ENCODE data around the gene RTN4RL1. TPM values are rescaled to one million over a fixed set of nuclear protein-coding genes. Genes with fewer than 3 reads are reported as not detected.

The RTN4RL1 gene
- total RNA-seq, 1 donor from 2014 or later = not detected

DNA sequence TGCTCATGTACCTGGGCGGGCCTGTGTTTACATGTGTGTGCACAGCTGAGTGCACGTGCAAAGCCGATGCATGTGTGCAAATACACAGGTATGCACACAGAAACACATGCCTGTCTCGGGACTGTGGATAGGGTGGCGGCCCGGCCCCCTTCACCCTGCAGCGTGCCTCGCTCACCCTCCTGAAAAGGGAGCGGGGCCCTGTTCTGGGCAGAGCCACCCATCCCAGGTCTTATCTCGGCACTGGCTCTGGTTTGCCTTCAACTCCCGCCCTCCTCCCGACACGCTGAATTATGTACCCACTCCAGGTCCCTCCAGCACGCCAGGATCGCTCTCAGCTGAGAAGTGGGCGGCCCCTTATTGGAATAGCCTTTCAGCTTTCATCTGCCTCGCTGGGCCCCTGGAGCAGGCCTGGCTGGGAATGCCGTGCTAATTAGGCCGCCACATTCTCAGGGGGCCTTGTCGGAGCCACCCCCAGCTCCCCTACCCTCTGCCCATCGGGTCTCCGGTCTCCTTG lies 77.8 kb downstream of the RTN4RL1 start:
- ChIA-PET CTCF (no interaction called here), POLR2A (no interaction called here)
- DNase-seq (no peak), ATAC-seq (ENCODE audit: low read depth) (no peak)
- intact Hi-C loops (cut with micrococcal nuclease) = no loop called here
- Mint-ChIP-seq H3K4me1 (no peaks in the 10 kb centered on the region), H3K4me3 (no peak overlapping the region), H3K27me3 (no peaks in the 10 kb centered on the region), H3K27ac (no peak overlapping the region), H3K9me3 (no peaks in the 10 kb centered on the region), H3K36me3 (ENCODE audit: low read depth) (no peaks in the 10 kb centered on the region)
- TF ChIP-seq CTCF (IDR thresholded peaks at IDR 0.05) = no peak

DNA sequence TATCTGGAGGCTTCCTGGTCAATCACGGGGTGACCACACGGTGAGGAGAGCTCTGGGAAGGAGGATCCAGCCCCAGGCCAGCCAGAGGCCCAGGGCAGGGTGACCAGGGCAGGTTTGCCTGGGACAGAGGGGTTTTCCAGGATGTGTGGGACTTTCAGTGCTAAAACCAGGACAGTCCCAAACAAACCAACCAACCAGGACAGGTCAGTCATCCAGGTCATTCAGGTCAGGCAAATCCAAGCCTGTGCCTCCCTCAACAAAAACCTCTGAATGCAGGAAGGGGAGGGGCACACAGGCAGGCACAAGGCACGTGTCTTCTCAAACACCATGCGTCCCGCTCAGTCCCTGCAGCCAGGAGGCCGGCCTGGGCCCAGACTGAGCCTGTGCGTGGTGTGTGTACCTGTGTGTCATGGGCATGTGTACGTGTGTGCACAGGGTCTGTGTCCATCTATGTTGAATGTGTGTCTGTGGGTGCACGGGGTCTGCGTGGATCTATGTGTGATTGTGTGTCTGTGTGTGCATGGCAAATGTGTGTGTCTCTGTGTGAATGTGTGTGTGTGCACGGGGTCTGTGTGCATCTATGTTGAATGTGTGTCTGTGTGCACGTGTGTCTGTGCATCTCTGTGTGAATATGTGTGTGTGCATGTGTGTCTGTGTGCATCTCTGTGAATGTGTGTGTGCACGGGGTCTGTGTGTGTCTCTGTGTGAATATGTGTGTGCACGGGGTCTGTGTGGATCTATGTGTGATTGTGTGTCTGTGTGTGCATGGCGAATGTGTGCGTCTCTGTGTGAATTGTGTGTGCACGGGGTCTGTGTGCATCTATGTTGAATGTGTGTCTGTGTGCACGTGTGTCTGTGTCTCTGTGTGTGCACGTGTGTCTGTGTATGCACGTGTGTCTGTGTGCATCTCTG lies 78.9 kb downstream of the RTN4RL1 start:
- no peak for ATAC-seq (ENCODE audit: low read depth)
- DNase-seq = no peak
- intact Hi-C loops (cut with micrococcal nuclease) = no loop called here
- Mint-ChIP-seq H3K9me3 (no peaks in the 10 kb centered on the region), H3K4me1 (no peaks in the 10 kb centered on the region), H3K36me3 (ENCODE audit: low read depth) (no peaks in the 10 kb centered on the region), H3K27me3 (no peaks in the 10 kb centered on the region), H3K4me3 (no peak overlapping the region), H3K27ac (no peak overlapping the region)
- CTCF ChIA-PET = no interaction called here
- POLR2A ChIA-PET = no interaction called here
- no peak for TF ChIP-seq CTCF (IDR thresholded peaks at IDR 0.05)

DNA sequence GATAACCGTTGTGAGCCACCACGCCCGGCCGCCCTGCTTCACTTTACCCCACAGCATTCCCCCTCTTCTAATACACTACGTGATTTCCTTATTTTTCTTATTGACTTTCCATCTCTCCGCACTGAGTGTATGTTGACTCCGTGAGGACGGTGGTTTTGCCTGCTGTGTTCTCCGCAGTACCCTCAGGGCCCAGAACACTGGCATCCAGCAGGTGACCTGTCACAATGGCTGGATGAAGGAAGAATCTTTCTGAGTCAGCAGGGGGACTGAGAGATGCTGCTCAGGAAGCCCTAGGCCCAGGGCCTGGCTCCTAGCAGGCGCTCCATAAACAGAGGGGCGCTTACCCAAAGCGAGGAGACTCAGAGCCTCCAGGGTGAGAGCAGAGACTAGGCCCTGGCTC lies 79.5 kb downstream of the RTN4RL1 start:
- H3K27me3 Mint-ChIP-seq = peaks cover 2% of the 10 kb centered on the region
- ATAC-seq (ENCODE audit: low read depth) = no peak
- ChIA-PET POLR2A (no interaction called here), CTCF (no interaction called here)
- no peaks in the 10 kb centered on the region for H3K36me3 Mint-ChIP-seq (ENCODE audit: low read depth)
- no peak for TF ChIP-seq CTCF (IDR thresholded peaks at IDR 0.05)
- no peak overlapping the region for H3K27ac Mint-ChIP-seq
- DNase-seq = no peak
- no peaks in the 10 kb centered on the region for H3K4me1 Mint-ChIP-seq
- H3K4me3 Mint-ChIP-seq = no peak overlapping the region
- intact Hi-C loops (cut with micrococcal nuclease) = no loop called here
- no peaks in the 10 kb centered on the region for H3K9me3 Mint-ChIP-seq

GRCh38 chr17:1943436-1943831 lies 81.7 kb downstream of the RTN4RL1 start:
- POLR2A ChIA-PET = no interaction called here
- no peak overlapping the region for H3K4me3 Mint-ChIP-seq
- no peak for ATAC-seq (ENCODE audit: low read depth)
- CTCF ChIA-PET = no interaction called here
- no peaks in the 10 kb centered on the region for H3K36me3 Mint-ChIP-seq (ENCODE audit: low read depth)
- intact Hi-C loops (cut with micrococcal nuclease) = no loop called here
- DNase-seq = no peak
- no peak for TF ChIP-seq CTCF (IDR thresholded peaks at IDR 0.05)
- no peaks in the 10 kb centered on the region for H3K4me1 Mint-ChIP-seq
- H3K27ac Mint-ChIP-seq = no peak overlapping the region
- peaks cover 3% of the 10 kb centered on the region for H3K27me3 Mint-ChIP-seq
- no peaks in the 10 kb centered on the region for H3K9me3 Mint-ChIP-seq

- Mint-ChIP-seq H3K9me3 (no peaks in the 10 kb centered on the region), H3K4me1 (no peaks in the 10 kb centered on the region), H3K27ac (no peak overlapping the region), H3K4me3 (no peak overlapping the region), H3K36me3 (ENCODE audit: low read depth) (no peaks in the 10 kb centered on the region), H3K27me3 (peaks cover 3% of the 10 kb centered on the region)
- DNase-seq = no peak
- TF ChIP-seq CTCF (IDR thresholded peaks at IDR 0.05) = no peak
- intact Hi-C loops (cut with micrococcal nuclease) = no loop called here
- ATAC-seq (ENCODE audit: low read depth) = no peak
- CTCF ChIA-PET = no interaction called here
- POLR2A ChIA-PET = no interaction called here
Observed at GRCh38 chr17:1942666-1943435, 82.3 kb downstream of the RTN4RL1 start.

All from activated B cell treated with CpG ODN at 0.5 μM for 24 hours (primary cell).